Subcutaneous adipose tissue (tissue), 4 donors: ENCODE measurements around the gene GNG7. TPM values are rescaled to one million over a fixed set of nuclear protein-coding genes. Genes with fewer than 3 reads are reported as not detected.

Experiments
- total RNA-seq, 4 donors: library from RNA; depleted of rRNA; stranded (reverse); fragments of >200 nt; gene quantifications; one replicate each; pipeline ENCODE4 v1.1.0, GENCODE V29; 2016
- TF ChIP-seq, protein P1 (sequence below): fragments of 450-650 bp; IDR thresholded peaks from one replicate; pipeline ENCODE4 v1.5.1; 2016; ENCODE audit warnings: low read depth, mild to moderate bottlenecking, control low read depth, antibody characterized with exemption, moderate library complexity

Gene GNG7
- total RNA-seq, 4 donors from 2014 or later: 0.16 to 3.6 (median 0.82) TPM

DNA sequence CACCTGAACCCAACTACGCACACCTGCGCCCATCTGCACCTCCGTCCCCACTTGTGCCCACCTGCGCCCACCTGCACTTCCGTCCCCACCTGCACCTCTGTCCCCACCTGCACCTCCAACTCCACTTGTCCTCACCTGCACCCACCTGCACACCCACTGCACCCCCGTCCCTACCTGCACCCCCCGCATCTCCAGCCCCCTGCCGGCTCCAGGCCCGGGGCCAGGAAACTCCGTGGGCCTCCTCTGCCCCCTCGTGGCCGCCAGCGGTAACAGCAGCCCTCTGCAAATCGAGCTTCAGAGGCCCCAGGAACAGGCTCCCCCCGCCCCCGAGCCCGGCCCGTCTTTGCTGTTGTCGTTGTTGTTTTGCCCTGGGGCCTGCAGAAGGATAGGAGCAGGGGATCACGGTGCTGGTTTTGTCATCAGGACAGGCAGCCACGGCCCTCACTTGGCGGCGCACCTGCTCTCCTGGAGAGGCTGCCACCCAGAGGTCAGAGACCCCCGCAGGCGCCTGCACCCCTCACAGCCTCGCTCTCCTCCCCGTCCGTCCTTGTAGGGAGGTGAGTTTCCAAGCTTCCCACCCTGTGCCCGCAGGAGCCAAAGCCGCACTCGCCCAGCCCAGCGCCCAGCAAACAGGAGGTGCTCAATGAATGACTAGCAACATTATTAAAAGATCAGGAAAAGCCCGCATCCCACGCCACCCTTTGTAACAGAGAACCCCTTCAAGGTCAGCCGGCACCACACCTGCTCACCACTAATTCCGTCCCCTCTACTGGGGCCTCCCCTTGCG is 65.4 kb downstream of the GNG7 start:
- TF ChIP-seq, protein P1, sequence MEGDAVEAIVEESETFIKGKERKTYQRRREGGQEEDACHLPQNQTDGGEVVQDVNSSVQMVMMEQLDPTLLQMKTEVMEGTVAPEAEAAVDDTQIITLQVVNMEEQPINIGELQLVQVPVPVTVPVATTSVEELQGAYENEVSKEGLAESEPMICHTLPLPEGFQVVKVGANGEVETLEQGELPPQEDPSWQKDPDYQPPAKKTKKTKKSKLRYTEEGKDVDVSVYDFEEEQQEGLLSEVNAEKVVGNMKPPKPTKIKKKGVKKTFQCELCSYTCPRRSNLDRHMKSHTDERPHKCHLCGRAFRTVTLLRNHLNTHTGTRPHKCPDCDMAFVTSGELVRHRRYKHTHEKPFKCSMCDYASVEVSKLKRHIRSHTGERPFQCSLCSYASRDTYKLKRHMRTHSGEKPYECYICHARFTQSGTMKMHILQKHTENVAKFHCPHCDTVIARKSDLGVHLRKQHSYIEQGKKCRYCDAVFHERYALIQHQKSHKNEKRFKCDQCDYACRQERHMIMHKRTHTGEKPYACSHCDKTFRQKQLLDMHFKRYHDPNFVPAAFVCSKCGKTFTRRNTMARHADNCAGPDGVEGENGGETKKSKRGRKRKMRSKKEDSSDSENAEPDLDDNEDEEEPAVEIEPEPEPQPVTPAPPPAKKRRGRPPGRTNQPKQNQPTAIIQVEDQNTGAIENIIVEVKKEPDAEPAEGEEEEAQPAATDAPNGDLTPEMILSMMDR: no peak

DNA sequence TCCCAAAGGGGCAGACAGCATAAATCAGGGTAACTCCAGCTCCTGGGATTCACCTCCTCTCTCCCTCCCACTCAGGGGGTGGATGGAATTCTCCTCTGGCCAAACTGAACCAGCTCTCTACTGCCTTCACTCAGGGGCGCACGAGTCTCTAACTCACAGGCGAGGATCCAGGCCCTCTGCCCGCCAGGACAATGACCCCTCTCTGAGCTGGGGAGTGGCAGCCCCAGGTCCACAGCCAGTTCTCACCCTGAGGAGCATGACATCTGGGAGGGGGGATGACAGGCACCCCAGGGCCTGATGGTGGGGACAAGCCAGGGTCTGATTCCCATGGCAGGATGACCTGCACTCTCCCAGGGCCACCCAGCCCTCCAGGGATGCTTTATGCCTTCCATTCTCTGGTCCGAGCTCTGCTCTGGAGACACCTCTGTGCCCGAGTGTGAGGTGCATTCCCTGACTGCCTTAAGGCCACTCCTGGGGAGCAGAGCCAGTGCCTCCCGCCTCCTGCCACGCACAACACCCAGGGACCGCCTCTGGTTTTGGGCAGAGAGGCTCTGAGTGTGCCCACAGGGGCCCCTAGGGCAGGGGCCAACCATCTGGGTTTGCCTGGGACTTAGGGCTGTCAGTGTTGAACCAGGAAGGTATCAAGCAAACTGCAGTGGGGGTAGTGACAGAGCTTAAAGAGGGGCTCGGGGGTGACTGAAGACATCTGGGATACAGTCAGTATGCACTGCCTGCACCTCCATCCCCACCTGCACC is 66.2 kb downstream of the GNG7 start:
- TF ChIP-seq, protein P1: no peak

DNA sequence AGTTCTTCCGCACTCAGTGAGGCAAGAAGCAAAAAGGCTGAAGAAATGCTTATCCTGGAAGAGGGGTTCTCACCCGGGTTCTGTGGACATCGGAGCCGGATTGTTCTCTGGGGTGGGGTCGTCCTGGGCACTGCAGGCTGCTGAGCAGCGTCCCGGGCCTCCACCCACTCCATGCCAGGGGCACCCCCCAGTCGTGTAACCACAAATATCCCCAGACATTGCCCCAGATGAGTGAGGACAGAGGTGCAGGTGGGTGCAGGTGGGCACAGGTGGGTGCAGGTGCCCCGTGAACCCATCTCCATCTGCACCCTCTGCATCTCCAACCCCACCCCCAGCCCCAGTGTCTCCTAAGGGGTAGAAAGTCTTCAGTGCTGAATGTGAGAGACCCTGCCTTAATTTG is 67.5 kb downstream of the GNG7 start:
- TF ChIP-seq, protein P1: no peak

DNA sequence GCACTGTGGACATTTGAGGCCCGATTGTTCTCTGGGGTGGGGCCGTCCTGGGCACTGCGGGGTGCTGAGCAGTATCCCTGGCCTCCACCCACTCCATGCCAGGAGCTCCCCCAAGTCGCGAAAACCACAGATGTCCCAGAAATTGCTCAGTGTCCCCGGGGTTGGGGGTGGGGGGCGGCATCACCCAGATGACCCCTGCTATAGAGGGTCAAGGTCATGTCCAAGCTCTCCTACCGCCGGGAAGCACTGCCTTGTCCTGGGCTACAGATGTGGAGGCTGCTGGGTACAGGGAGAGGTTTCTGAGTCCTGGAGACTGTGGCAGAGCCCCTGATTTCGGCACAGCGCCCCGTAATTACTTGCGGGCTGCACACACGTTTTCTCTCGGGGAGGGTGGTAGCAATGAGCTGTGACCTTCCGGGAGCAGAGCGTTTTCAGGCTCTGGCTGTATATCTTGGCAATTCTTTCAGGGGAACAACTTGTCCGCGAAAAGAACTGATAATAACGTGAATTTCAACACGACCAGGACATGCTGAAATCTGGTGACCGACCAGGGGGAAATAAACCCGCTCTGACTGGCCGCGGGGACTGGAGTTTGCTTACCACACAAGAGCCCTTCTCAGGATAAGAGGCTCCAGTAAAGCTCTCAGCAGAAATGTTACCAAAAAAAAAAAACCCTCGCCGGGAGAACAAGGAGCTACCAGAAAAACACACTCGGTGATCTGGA is 68.1 kb downstream of the GNG7 start:
- TF ChIP-seq, protein P1: no peak

DNA sequence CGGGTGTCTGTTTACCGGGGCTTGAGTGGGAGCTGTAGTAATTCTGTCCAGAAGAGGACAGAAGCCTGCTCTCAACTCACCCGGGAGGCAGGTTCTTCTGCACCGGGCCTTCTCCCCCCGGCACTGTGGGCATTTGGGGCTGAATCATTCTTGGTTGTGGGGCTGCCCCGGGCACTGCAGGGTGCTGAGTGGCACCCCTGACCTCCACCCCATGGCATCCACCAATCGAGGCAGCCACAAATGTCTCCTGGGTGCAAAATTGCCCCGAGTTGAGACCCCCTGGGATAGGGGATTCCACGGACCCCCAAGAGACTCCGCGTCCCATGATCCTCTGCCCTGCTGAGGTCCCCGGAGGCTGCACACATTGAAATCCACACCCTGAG is 68.8 kb downstream of the GNG7 start:
- TF ChIP-seq, protein P1: no peak

DNA sequence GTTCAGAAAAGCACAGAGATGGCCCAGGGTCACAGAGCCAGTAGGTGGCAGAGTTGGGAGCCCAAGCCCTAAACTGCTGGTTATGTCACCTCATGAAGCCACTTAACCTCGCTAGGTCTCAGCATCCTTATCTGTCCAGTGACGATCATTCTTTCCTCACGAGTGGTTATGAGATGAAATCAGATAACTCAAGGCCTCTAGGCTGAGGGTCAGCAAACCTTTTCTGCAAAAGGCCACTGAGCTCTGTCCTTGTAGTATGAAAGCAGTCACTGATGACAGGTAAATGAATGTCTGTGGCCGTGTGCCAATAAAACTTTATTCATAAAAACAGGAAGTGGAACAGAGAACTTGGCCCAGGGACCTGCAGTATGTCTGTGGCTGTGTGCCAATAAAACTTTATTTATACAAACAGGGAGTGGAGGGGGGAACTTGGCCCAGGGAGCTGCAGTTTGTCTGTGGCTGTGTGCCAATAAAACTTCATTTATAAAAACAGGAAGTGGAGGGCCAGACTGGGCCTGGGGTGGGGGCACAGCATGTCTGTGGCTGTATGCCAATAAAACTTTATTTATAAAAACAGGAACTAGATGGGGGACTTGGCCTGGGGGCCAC is 71.2 kb downstream of the GNG7 start:
- TF ChIP-seq, protein P1: no peak
